Measurements from ENCODE around the gene CDC123. TPM values are rescaled to one million over a fixed set of nuclear protein-coding genes. Genes with fewer than 3 reads are reported as not detected.
A peak's percentile ranks its signal among the peaks of the same experiment; 100 is the strongest.

Gene CDC123, protein sequence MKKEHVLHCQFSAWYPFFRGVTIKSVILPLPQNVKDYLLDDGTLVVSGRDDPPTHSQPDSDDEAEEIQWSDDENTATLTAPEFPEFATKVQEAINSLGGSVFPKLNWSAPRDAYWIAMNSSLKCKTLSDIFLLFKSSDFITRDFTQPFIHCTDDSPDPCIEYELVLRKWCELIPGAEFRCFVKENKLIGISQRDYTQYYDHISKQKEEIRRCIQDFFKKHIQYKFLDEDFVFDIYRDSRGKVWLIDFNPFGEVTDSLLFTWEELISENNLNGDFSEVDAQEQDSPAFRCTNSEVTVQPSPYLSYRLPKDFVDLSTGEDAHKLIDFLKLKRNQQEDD
- total RNA-seq (10 to 100 TPM; 29.1 to 46.1 (median 38.6) TPM), polyA plus RNA-seq (100 to 1,000 TPM in 1 of 3 donors, 10 to 100 TPM in 2; 33.6 to 103 (median 84.6) TPM)
- long read RNA-seq, donor 1, transcript CDC123-201 (13 exons, 1,542 nt) = major isoform, 13 of 17 reads
- long read RNA-seq, donor 1, partial matches to known transcripts = 1 of 17 reads
- long read RNA-seq, donor 1, other reads (novel, unspliced or antisense) = 3 of 17 reads
- long read RNA-seq, donor 2, transcript CDC123-201 (13 exons, 1,542 nt) = major isoform, 46 of 53 reads
- long read RNA-seq, donor 2, partial matches to known transcripts = 4 of 53 reads
- long read RNA-seq, donor 2, other reads (novel, unspliced or antisense) = 3 of 53 reads

DNA sequence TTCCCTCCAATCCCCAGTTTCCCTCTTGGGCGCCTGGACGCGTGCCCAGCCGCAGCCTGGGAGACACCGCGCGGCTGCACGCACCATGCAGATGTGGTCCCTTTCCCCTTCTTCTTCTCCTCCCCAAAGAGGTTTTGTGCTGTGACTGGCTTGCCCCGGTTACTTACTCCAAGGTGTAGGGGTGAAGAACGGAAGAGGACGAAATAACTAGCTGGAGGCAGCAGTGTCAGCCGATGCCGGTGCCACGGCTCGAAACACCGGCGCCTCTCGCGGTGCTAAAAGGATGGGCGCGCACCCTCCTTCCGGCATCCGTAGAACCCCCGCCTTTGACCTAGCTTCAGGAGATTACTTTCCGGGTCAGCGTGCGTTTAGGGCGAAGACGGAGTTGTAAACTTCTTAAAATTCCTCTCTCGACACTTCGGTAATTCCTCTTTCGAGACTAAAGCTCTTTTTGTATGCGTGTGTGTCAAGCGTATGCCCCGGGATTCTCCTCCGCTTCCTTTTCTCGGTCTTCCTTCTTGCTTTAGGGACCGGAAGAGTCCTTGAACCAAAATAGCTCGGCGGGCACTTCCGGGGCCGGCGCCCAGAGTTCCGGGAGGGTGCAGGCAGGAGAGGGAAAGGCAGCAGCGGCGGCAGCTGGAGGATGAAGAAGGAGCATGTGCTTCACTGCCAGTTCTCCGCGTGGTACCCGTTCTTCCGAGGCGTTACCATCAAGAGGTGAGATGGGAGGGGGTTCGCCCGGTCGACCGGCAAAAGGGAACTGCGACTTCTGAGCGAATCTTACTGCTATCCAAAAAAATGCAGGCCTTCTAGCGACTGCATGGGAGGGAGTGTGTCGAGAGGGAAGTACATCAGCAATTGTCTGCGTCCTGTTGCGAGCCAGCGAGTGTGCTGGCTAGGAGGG, at the start of gene CDC123, which contains the start of gene NUDT5:
CDC123 (plus strand) TSS at position 586 of the 904 bp plus-strand sequence; CDS start at position 644, 58 bp downstream.
NUDT5 (minus strand) TSS at position 289 of the 904 bp plus-strand sequence. CDS start 9,600 bp downstream, outside the sequence.
- H3K27me3 ChIP-seq (ENCODE audit: insufficient read depth in 3 of 3, low read length in 2 of 3) = no peaks in the 10 kb centered on the region
- H3K36me3 ChIP-seq (ENCODE audit: insufficient read depth in 1 of 2, low read depth in 1 of 2) = peaks cover 0 to 21% of the 10 kb centered on the region in 2 donors
- DNase-seq (peak; percentile 86 to 91), ATAC-seq (peak; percentile 96 to 98 (median 98))
- intact Hi-C loops (cut with DNase I) = loop anchor here in 1 of 2 donors (5.0 kb wide), 1 partner anchor 901 kb away; no protein-coding TSS in a partner anchor
- peak within 1 kb of the TSS; percentile 97 for H3K27ac ChIP-seq
- 0% methylated on average over 62 of the region's 62 CpGs for WGBS, 3 donors
- H3K4me1 ChIP-seq = peaks cover 20% of the 10 kb centered on the region
- H3K9me3 ChIP-seq = no peaks in the 10 kb centered on the region
- peak within 1 kb of the TSS; percentile 98 for H3K4me3 ChIP-seq
- TF ChIP-seq CTCF (IDR thresholded peaks at IDR 0.05) = no peak

GRCh38 chr10:12150163-12150562, 45.8 kb upstream of the CDC123 start:
- Histone ChIP-seq H3K4me3 (no peak overlapping the region), H3K27me3 (ENCODE audit: insufficient read depth in 3 of 3, low read length in 2 of 3) (no peaks in the 10 kb centered on the region), H3K9me3 (no peaks in the 10 kb centered on the region), H3K27ac (no peak overlapping the region), H3K36me3 (ENCODE audit: insufficient read depth in 1 of 2, low read depth in 1 of 2) (peaks cover 0 to 39% of the 10 kb centered on the region in 2 donors), H3K4me1 (no peaks in the 10 kb centered on the region)
- DNase-seq (no peak), ATAC-seq (no peak)
- TF ChIP-seq CTCF (IDR thresholded peaks at IDR 0.05) = no peak
- WGBS, 3 donors = 61 to 78% (median 74%) methylated on average over 4 of the region's 4 CpGs
- intact Hi-C loops (cut with DNase I) = no loop called here

- Histone ChIP-seq H3K9me3 (no peaks in the 10 kb centered on the region), H3K4me1 (no peaks in the 10 kb centered on the region), H3K4me3 (no peak overlapping the region), H3K27me3 (ENCODE audit: insufficient read depth in 3 of 3, low read length in 2 of 3) (no peaks in the 10 kb centered on the region), H3K36me3 (ENCODE audit: insufficient read depth in 1 of 2, low read depth in 1 of 2) (peaks cover 0 to 59% of the 10 kb centered on the region in 2 donors), H3K27ac (no peak overlapping the region)
- WGBS, 3 donors = 89 to 90% (median 89%) methylated on average over 6 of the region's 6 CpGs
- TF ChIP-seq CTCF (IDR thresholded peaks at IDR 0.05) = no peak
- no peak for DNase-seq
- no peak for ATAC-seq
- intact Hi-C loops (cut with DNase I) = no loop called here
Measured at GRCh38 chr10:12154516-12154915, 41.5 kb upstream of the CDC123 start.

DNA sequence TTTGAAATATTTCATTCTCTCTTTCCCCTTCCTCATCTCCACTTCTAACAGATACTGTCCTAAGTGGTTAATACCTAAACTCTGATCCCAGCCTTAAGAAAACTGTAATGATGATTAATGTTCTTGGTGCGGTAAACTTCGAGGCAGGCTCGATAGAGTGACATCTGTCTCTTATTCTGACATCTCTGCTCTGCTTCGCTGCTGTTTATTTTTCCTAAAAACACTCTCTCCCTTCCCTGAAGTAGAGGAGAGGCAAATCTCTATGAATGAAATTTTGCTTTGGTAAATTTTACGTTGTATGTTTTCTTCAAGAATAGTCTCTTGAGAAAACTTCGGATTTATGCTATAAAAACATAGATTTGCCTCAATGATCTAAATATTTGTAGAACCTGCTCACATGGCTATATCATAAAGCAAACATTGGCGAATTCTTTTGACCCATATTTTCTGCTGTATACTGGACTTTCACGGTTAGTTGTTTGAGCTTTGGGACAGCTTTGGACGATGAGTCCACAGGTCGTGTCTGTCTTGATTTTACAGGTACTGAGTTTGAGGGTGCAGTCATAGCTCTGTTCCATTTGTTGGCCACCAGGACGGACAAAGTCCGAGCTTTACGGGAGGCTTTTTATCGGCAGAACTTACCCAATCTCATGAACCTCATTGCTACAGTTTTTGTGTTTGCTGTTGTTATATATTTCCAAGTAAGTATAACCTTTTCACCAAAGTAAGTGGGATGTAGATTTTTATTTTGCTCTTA, 39.4 kb upstream of the CDC123 start:
- H3K36me3 ChIP-seq (ENCODE audit: insufficient read depth in 1 of 2, low read depth in 1 of 2) = peaks cover 0 to 63% of the 10 kb centered on the region in 2 donors

More for the DNA sequence above, 39.4 kb upstream of the CDC123 start:
- no peak for TF ChIP-seq CTCF (IDR thresholded peaks at IDR 0.05)
- Histone ChIP-seq H3K4me3 (no peak overlapping the region), H3K4me1 (no peaks in the 10 kb centered on the region), H3K27ac (no peak overlapping the region), H3K9me3 (no peaks in the 10 kb centered on the region), H3K27me3 (ENCODE audit: insufficient read depth in 3 of 3, low read length in 2 of 3) (no peaks in the 10 kb centered on the region)
- ATAC-seq (no peak), DNase-seq (no peak)
- intact Hi-C loops (cut with DNase I) = no loop called here
- WGBS, 3 donors = 91 to 93% (median 92%) methylated on average over 14 of the region's 14 CpGs
